Epithelial cell of esophagus (primary cell): Measurements from ENCODE around the gene RAB11B.
A peak's percentile ranks its signal among the peaks of the same experiment; 100 is the strongest.
"Not testable (repeated sequence)": the region's sequence is repeated elsewhere in the genome, so short reads cannot be mapped to it uniquely, and the experiment has no call there.

Source experiments
- DNase-seq: peaks from one replicate; pipeline ENCODE4 v3.0.0; 2010; ENCODE audit warnings: low read depth
- H3K4me3 ChIP-seq: 2 replicates; pipeline ENCODE4 v1.5.1; 2011; ENCODE audit warnings: mild to moderate bottlenecking, low read length, control low read depth
- TF ChIP-seq, protein P1 (sequence below): IDR thresholded peaks from 2 replicates; pipeline ENCODE4 v1.5.1; 2011; ENCODE audit warnings: low read depth, mild to moderate bottlenecking, low read length, control low read depth, inconsistent platforms; ENCODE audit not compliant: insufficient read depth; ENCODE audit errors: missing control alignments

RAB11B gene

DNA sequence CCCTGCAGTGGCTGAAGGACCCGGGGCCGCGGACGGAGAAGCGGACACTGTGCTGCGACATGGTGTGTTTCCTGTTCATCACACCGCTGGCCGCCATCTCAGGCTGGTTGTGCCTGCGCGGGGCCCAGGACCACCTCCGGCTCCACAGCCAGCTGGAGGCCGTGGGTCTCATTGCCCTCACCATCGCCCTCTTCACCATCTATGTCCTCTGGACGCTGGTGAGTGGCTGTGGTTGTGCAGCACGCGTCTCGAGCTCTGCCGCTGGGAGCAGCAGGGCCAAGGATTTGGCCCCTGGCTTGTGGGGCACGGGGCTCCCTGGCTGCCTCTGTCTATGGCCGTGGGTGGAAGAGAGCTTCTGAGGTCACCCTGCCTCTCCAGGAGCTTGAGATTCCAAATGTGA, 40.5 kb downstream of the RAB11B start:
- DNase-seq: no peak
- TF ChIP-seq, protein P1, sequence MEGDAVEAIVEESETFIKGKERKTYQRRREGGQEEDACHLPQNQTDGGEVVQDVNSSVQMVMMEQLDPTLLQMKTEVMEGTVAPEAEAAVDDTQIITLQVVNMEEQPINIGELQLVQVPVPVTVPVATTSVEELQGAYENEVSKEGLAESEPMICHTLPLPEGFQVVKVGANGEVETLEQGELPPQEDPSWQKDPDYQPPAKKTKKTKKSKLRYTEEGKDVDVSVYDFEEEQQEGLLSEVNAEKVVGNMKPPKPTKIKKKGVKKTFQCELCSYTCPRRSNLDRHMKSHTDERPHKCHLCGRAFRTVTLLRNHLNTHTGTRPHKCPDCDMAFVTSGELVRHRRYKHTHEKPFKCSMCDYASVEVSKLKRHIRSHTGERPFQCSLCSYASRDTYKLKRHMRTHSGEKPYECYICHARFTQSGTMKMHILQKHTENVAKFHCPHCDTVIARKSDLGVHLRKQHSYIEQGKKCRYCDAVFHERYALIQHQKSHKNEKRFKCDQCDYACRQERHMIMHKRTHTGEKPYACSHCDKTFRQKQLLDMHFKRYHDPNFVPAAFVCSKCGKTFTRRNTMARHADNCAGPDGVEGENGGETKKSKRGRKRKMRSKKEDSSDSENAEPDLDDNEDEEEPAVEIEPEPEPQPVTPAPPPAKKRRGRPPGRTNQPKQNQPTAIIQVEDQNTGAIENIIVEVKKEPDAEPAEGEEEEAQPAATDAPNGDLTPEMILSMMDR: no peak
- no peak overlapping the region for H3K4me3 ChIP-seq

DNA sequence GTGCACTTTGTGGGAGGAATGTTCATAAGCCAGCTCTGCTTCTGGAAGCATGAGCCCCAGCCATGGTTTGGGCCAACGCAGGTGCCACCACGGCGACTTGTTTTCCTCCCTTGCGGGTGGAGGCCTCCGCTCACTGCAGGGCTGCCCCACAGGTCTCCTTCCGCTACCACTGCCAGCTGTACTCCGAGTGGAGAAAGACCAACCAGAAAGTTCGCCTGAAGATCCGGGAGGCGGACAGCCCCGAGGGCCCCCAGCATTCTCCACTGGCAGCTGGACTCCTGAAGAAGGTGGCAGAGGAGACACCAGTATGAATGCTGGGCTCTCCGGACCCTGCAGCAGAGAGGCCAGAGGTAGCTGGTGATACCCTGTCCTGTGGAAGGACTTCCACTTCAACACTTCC, 48.1 kb downstream of the RAB11B start:
- no peak overlapping the region for H3K4me3 ChIP-seq
- TF ChIP-seq, protein P1: no peak
- DNase-seq: no peak

DNA sequence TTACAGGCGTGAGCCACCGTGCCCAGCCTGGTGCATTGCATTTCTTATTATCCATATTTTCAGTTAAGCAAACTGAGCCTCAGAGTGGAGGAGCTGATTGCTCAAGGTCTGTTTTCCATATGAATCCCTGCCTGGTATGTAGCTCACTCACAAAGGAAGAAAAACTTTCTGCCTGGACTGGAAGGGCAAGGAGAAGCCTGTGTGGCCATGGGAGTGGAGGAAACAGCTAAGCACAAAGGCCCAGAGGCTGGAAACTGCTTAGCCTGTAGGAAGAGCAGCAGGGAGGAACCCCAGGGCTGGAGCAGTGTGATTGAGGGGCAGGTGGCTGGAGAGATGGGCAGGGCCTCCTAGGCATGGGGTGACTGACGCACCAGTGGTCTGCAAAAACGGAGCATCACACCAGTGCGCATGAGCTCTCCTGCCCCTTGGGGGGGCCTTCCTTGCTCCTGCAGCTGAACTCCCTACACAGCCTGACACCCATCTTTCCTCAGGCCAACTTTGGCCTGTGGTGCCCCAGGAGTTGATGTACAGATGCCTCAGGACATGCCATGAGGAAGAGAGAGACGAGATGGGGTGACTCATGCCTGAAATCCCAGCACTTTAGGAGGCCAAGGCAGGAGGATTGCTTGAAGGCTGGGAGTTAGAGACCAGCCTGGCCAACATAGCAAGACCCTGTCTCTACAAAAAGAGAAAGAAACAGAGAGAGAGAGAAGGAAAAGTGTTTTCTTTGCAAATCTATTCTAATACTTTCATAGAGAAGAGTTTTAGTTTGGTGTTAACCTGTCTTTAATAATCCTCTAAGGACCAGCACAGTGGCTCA, 51.8 kb downstream of the RAB11B start:
- no peak overlapping the region for H3K4me3 ChIP-seq
- TF ChIP-seq, protein P1: no peak
- peak; percentile 64 for DNase-seq

DNA sequence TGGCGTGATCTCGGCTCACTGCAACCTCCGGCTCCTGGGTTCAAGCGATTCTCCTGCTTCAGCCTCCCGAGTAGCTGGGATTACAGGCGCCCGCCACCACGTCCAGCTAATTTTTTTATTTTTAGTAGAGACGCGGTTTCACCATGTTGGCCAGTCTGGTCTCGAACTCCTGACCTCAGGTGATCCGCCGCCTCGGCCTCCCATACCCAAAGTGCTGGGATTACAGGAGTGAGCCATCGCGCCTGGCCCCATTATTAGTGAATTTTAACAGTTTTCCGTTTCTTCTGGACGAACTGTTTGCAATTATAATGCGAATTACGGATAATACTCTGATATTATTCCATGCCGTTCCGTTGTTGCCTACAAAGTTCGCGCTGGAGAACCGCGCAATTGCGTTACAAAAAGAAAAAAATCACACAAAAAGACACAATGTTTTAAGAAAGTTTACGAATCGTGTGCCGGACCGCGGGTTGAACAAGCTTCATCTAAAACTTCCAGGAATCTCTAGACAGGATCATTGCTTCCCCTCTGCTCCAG, 54.0 kb downstream of the RAB11B start:
- H3K4me3 ChIP-seq: peak overlapping the region; percentile 61
- not testable (repeated sequence) for DNase-seq

DNA sequence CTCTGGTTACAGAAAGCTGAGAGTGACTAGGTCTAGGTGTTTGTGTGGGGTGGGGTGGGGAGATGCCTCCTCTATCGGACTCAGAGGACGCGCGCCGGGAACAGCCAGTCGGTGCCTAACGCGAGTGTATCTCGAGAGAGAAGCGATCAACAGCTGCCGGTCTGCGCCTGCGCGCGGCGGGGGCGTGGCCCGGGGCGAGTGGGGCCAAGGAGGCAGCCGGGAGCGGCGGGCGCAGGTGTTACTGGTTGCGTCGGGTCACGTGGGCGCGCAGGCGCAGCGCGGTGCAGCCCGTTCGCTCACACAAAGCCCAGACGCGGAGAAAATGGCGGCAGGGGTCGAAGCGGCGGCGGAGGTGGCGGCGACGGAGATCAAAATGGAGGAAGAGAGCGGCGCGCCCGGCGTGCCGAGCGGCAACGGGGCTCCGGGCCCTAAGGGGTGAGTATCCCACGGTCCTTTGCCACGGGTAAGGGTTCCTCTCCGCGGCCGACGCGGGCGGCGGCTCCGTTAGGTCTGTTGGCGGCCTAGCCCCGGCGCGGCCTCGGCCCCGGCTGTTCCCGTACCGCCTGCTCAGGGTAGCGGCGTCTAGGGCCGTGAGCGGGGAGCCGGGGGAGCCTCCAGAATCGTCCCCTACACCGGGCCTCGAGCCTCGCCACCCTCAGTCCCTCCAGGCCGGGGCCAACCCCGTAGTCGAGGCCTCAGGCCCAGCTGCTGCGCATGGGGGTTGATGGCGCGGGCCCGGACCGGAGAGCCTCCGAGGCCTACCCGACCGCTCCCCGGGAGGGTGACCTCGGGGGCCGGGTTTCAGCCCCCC, 54.7 kb downstream of the RAB11B start, which contains the start of gene HNRNPM:
HNRNPM (plus strand) TSS at position 299 of the 811 bp plus-strand sequence; CDS start at position 323, 24 bp downstream.
- TF ChIP-seq, protein P1: no peak
- peak within 1 kb of the TSS; percentile 88 for H3K4me3 ChIP-seq
- peak; percentile 98 for DNase-seq

DNA sequence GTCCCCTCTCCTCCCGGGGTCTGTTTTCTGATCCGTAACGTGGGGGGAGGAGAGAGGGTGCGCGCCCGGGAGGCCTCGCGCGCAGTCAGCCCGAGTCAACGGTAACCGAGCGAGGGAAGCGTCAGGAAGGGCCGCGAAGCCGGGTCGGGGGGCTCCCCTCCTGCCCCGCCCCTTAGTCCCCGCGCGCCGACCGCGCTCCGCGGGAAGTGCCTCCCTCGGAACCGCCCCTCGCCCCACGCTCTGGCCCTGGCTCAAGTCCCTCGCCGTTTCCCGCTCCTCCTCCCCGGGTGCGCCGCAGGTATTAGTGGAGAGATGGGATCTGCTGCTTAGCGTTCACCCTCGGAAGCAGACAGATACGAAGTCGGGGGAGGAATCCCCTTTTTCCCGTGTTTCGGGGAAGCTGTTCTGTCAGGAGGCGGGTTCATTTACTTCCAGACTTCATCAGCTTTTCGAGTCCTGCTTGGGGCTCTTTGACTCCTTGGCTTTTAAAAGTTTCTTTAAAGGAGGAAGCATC, 55.4 kb downstream of the RAB11B start:
- peak; percentile 56 for DNase-seq
- TF ChIP-seq, protein P1: no peak
- H3K4me3 ChIP-seq: peak overlapping the region; percentile 88

DNA sequence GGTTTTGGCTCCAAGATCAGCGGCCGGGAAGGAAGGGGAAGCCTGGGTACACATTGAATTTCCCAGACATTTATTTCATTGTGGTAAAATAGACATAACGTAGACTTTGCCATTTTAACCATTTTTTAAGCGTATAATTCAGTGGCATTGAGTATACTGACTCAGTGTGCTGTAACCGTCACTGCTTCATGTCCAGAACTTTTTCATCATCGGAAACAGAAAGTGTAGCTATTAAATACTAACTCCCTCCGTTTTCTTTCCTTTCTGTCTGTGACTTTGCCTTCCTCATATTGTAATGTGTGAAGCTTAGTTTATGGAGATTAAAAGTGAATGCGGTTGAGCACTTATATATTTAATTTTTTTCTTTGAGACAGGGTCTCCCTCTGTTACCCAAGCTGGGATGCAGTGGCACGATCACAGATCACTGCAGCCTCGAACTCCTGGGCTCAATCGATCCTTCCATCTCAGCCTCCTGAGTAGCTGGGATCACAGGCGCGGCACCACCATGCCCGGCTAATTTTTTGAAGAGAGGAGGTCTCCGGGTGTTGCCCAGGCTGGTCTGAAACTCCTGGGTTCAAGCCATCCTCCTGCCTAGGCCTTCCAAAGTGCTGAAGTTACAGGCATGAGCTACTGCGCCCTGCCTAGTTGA, 56.0 kb downstream of the RAB11B start:
- DNase-seq: no peak
- TF ChIP-seq, protein P1: no peak
- H3K4me3 ChIP-seq: peak overlapping the region; percentile 88
